Stimulated activated CD8-positive, alpha-beta memory T cell treated with anti-CD3 and anti-CD28 coated beads, Interleukin-15, amount 100 ng/mL, for 1 hour (primary cell): ENCODE measurements around the gene UBE2H.
"Not testable (repeated sequence)": the region's sequence is repeated elsewhere in the genome, so short reads cannot be mapped to it uniquely, and the experiment has no call there.

Experiments used
- DNase-seq: peaks from one replicate; pipeline ENCODE4 v3.0.0-alpha.2; 2020; ENCODE audit warnings: low read depth

UBE2H gene

GRCh38 chr7:129952653-129953560 is at the start of gene UBE2H:
TSS of gene UBE2H (minus strand) at chr7:129952960. CDS start at chr7:129952555, 405 bp downstream.
- DNase-seq: peak; percentile 81

GRCh38 chr7:129998446-129998845 is 45.7 kb upstream of the UBE2H start:
- DNase-seq: no peak

- DNase-seq: no peak
Measured at GRCh38 chr7:129997285-129997684, 44.5 kb upstream of the UBE2H start.

GRCh38 chr7:129993275-129993674 is 40.5 kb upstream of the UBE2H start:
- no peak for DNase-seq

GRCh38 chr7:129990403-129991192 is 37.8 kb upstream of the UBE2H start:
- no peak for DNase-seq

GRCh38 chr7:129989466-129989865 is 36.7 kb upstream of the UBE2H start:
- DNase-seq: peak; percentile 2

GRCh38 chr7:129986600-129986999 is 33.8 kb upstream of the UBE2H start:
- DNase-seq: no peak

GRCh38 chr7:129980667-129981066 is 27.9 kb upstream of the UBE2H start:
- no peak for DNase-seq

GRCh38 chr7:129975309-129975708 is 22.5 kb upstream of the UBE2H start:
- no peak for DNase-seq

- DNase-seq: no peak
Measured at GRCh38 chr7:129970816-129971215, 18.1 kb upstream of the UBE2H start.

GRCh38 chr7:129969881-129970446 is 17.2 kb upstream of the UBE2H start:
- no peak for DNase-seq

- DNase-seq: no peak
Measured at GRCh38 chr7:129968592-129969383, 16.0 kb upstream of the UBE2H start.

- not testable (repeated sequence) for DNase-seq
Measured at GRCh38 chr7:129960204-129960475, 7.4 kb upstream of the UBE2H start.

- DNase-seq: no peak
Measured at GRCh38 chr7:129959471-129960203, 6.9 kb upstream of the UBE2H start.

- DNase-seq: no peak
Measured at GRCh38 chr7:129958643-129959470, 6.1 kb upstream of the UBE2H start.

GRCh38 chr7:129955993-129956543 is 3.3 kb upstream of the UBE2H start:
- no peak for DNase-seq

GRCh38 chr7:129952086-129952652 is 591 bp downstream of the UBE2H start:
- DNase-seq: no peak

GRCh38 chr7:129951226-129952085 is 1.3 kb downstream of the UBE2H start:
- no peak for DNase-seq

- DNase-seq: no peak
Measured at GRCh38 chr7:129950933-129951225, 1.9 kb downstream of the UBE2H start.
